ENCODE results near the gene LBHD2.

The LBHD2 gene

DNA sequence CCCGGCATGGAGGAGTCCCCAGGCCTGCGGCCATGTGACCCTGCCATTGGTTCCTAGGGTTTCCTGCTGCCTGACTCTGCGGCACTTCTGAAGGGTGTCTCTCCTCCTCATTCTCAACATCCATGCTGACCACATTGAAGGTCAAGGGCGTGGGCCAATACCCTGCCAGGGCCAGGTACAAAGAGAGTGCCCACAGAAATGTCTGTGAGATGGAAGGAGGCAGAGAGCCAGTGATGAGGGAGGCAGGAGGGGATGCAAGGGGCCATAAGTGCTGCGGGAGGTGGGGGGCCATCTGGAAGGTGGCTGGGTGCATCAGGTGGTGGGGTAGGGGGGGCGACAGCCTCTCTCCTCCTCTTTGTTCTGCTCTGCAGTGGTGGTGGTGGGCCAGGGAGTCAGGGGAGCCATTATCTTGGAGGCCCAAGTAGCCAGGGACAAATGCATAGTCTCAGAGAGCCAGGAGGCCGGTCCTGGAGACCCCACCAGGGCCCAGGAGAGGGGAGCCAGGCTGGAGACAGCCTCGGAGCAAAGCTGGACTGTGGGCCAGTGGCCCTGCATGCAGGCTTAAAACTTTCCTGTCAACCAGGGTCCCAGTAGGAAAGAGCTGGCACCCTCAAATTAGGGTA is 13.6 kb upstream of the LBHD2 start:
- TF ChIP-seq, protein P1, sequence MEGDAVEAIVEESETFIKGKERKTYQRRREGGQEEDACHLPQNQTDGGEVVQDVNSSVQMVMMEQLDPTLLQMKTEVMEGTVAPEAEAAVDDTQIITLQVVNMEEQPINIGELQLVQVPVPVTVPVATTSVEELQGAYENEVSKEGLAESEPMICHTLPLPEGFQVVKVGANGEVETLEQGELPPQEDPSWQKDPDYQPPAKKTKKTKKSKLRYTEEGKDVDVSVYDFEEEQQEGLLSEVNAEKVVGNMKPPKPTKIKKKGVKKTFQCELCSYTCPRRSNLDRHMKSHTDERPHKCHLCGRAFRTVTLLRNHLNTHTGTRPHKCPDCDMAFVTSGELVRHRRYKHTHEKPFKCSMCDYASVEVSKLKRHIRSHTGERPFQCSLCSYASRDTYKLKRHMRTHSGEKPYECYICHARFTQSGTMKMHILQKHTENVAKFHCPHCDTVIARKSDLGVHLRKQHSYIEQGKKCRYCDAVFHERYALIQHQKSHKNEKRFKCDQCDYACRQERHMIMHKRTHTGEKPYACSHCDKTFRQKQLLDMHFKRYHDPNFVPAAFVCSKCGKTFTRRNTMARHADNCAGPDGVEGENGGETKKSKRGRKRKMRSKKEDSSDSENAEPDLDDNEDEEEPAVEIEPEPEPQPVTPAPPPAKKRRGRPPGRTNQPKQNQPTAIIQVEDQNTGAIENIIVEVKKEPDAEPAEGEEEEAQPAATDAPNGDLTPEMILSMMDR (IDR thresholded peaks at IDR 0.05; ENCODE audit: low read depth, low read length), result no peak
- no peak overlapping the region for H3K4me3 ChIP-seq (ENCODE audit: low read depth, low read length)

DNA sequence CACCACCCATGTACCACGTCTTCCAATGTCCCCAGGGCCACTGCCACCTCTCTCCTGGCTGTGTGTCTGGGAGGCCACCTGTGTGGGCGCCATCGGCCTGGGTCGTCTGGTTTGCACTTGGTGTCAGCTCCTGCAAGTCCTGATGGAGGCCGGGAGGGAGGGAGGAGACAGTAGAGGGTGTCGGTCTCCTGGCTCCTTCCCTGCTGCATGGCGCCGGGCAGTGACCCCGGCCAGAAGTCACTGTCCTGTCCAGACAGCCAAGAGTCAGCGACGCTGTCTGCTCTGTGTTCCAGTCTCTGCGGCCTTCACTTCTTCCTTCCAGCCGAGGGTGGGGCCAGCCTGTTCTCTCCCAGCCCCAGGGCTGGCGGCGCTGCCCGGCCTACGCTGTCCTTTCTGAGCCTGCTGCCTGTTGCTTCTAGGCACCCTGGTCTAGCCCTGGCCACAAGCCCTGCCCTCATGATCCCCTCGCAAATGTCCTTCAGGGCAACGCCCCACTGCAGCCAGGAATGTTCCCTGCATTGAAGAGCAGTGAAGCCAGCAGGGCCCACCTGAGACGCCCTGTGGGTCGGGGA is 13.0 kb upstream of the LBHD2 start:
- no peak overlapping the region for H3K4me3 ChIP-seq (ENCODE audit: low read depth, low read length)
- TF ChIP-seq, protein P1 (IDR thresholded peaks at IDR 0.05; ENCODE audit: low read depth, low read length), result no peak

DNA sequence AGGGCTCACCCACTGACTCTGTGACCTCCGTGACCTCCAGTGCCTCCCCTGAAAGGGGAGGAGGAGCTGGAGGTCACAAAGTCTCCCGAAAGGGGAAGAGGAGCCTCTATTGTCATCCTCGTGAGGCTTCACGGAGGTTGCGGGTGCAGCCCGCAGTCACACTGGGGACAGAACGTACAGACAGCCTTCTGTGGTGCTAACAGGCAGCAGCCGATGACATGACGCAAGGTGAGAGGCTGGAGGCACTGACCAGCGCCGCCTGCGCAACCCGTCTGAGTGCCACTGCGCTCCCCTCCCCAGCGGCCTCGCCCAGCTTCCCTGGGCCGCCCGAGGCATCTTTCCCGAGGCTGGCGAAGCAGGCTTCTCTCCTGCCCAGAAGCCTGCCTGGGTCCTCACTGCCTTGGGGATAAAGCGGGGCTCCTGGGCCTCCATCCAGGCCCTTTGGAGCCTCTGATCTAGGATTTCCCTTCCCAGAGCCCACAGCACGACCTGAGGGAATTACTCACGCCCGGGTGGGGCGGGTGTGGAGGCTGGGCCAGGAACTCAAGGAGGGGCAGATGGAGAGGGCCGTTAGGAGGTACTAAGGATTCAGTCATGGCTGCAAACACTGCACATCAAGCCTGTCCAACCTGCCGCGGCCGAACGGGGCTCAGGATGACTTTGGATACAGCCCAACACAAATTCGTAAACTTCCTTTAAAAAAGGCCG is 12.3 kb upstream of the LBHD2 start:
- TF ChIP-seq, protein P1 (IDR thresholded peaks at IDR 0.05; ENCODE audit: low read depth, low read length), result no peak
- H3K4me3 ChIP-seq (ENCODE audit: low read depth, low read length), result no peak overlapping the region

DNA sequence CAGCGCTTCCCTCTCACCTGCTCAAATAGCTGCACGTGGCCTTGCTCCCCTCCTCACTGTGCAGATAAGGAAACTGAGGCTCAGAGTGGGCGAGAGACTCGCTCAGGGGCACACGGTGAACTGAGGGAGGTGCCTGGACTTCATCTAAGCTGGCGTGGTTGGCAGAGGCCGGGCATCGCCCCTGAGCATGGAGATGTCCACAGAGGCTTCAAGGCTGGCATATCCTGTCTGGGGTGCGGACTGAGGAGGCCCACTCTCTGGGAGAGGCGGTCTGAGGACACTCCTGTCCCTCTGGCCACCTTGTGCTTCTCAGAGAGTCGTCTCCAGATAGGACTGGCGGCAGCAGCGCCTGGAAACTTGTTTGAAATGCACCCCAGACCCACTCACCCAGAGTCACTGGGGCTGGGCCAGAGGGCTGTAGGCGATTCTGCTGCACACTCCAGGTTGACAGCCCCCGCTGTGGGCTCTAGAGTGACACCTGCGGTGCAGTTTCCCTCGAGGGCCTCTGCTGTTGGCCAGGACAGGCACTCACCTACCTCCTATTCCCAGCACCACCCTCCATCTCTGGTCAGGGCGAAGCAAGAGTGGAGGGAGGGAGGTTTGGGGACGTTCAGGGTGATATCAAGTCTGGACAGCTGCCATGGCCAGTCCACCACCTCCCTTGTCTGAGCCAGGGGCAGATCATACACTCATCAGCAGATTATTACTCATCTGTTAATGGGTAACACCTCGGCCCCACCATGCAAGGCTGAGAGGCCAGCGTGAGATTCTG is 11.2 kb upstream of the LBHD2 start:
- TF ChIP-seq, protein P1 (IDR thresholded peaks at IDR 0.05; ENCODE audit: low read depth, low read length), result no peak
- no peak overlapping the region for H3K4me3 ChIP-seq (ENCODE audit: low read depth, low read length)

DNA sequence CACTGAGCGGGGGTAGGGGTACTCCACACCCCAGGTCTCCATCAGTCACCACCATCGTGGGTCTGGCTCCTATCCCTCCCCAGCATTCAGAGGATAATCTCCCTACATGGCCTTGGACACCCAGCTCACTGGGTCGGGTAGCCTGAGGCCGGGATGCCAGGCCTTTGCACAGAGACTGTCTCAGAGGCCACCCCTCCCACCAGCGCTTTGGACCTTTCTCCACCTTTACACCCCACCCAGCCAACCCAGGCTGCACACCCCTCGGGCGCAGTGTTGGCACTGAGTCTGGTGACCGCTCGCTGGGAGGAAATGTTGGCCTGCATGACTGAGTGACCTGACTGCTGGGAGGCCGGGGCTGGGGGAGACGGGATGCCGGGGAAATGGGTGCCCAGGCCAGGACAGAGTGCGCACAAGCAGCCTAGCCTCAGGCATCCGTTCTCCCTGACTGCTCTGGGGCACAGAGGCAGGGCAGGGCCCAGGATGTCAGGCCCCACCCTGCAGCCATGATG is 10.6 kb upstream of the LBHD2 start:
- H3K4me3 ChIP-seq (ENCODE audit: low read depth, low read length), result no peak overlapping the region
- TF ChIP-seq, protein P1 (IDR thresholded peaks at IDR 0.05; ENCODE audit: low read depth, low read length), result no peak

DNA sequence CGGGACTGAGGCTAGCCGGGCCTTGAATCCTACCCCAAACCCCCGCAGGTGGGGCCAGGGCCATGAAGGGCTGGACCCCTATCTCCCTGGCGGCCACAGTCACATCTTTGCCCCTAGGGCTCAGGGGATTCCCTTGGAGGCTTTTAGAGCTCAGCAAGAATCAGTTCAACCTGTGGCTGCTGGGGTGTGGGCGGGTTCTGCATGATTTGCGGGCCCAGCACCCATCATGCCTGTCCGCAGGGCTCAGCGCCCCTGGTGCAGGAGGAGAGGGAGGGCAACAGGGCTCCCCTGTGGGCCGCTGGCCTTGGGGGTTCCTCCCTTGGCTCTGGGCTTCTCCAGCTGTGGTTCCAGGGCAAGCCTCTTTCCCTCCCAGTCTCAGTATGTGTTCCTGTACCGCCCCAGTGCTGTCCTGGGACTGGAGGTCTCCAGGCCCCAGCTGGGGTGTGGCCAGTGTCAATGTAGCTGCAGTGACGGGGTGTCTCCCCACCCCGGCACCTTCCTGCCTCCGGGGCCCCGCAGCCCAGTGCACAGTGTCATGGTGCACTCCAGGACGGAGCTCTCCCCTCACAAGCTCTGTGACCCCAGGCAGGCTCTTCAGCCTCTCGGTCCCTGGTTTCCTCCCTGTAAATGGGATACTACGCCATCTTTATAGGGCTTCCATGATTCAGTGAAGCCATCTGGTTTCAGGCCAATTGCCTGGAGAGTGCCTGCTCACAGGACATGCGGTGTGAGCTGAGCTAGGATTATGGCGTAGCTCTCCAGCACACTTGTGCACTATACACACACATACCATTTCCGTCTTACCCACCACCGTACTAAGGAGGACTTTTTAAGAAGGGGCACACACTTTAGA is 9.9 kb upstream of the LBHD2 start:
- TF ChIP-seq, protein P1 (IDR thresholded peaks at IDR 0.05; ENCODE audit: low read depth, low read length), result no peak
- no peak overlapping the region for H3K4me3 ChIP-seq (ENCODE audit: low read depth, low read length)
